Activated T-cell treated with anti-CD3 and anti-CD28 coated beads, Interleukin-2, amount 50 U/mL, for 72 hours (primary cell): ENCODE measurements around the gene RSPH10B2. TPM values are rescaled to one million over a fixed set of nuclear protein-coding genes. Genes with fewer than 3 reads are reported as not detected.
"Not testable (repeated sequence)": the region's sequence is repeated elsewhere in the genome, so short reads cannot be mapped to it uniquely, and the experiment has no call there.

Experiments used
- ATAC-seq, 2 donors: fragments of 150-1000 bp; cut with Tn5 transposase; replicated peaks in 1 of 2; 2 replicates each; pipeline ENCODE4 v1.10.0; 2021; ENCODE audit warnings: moderate library complexity in 2 of 2, mild to moderate bottlenecking in 1 of 2
- DNase-seq, 2 donors: peaks; one replicate each; pipeline ENCODE4 v3.0.0; 2021 to 2022; ENCODE audit warnings: mixed read lengths in 1 of 2
- H3K27ac Mint-ChIP-seq: one replicate; pipeline ENCODE4 v1.8.0; 2022; ENCODE audit warnings: mild to moderate bottlenecking, moderate library complexity, mixed read lengths
- H3K27me3 Mint-ChIP-seq: one replicate; pipeline ENCODE4 v1.8.0; 2022; ENCODE audit warnings: low read depth, mixed read lengths
- H3K36me3 Mint-ChIP-seq, 2 donors: one replicate each; pipeline ENCODE4 v1.8.0; 2022; ENCODE audit warnings: mixed read lengths in 2 of 2, mild to moderate bottlenecking in 1 of 2; ENCODE audit not compliant: insufficient read depth in 2 of 2
- H3K4me1 Mint-ChIP-seq: one replicate; pipeline ENCODE4 v1.8.0; 2022; ENCODE audit warnings: low read depth, mixed read lengths
- H3K4me3 Mint-ChIP-seq, 2 donors: one replicate each; pipeline ENCODE4 v1.8.0; 2022; ENCODE audit warnings: mild to moderate bottlenecking in 2 of 2, mixed read lengths in 2 of 2, moderate library complexity in 2 of 2
- H3K9me3 Mint-ChIP-seq, 2 donors: one replicate each; pipeline ENCODE4 v1.8.0; 2022; ENCODE audit warnings: mixed read lengths in 2 of 2
- total RNA-seq, 2 donors: library from RNA; stranded (reverse); gene quantifications; one replicate each; pipeline ENCODE4 v1.2.3, GENCODE V29; 2022

Gene RSPH10B2
- under 1 TPM in 1 of 2 donors, not detected in 1; 0.89 TPM for total RNA-seq

- not testable (repeated sequence) for DNase-seq, H3K27me3 Mint-ChIP-seq, ATAC-seq, H3K4me3 Mint-ChIP-seq, H3K4me1 Mint-ChIP-seq, H3K27ac Mint-ChIP-seq, H3K36me3 Mint-ChIP-seq, H3K9me3 Mint-ChIP-seq
Measured at GRCh38 chr7:6753964-6754363, at the start of gene RSPH10B2. Gene RSPH10B2 (plus strand): TSS chr7:6754103. CDS start chr7:6757678, 3,575 bp downstream.

- Mint-ChIP-seq H3K27ac (peak overlapping the region; percentile 78), H3K4me3 (peak overlapping the region; percentile 89 to 92), H3K9me3 (peaks cover 21 to 25% of the 10 kb centered on the region in 2 donors), H3K27me3 (no peaks in the 10 kb centered on the region), H3K4me1 (peaks cover 51% of the 10 kb centered on the region), H3K36me3 (peaks cover 40 to 43% of the 10 kb centered on the region in 2 donors)
- peak; percentile 42 to 55 for DNase-seq
- ATAC-seq: peak; percentile 39 to 46
Measured at GRCh38 chr7:6705959-6706665, 47.8 kb upstream of the RSPH10B2 start.

GRCh38 chr7:6706666-6707407 is 47.1 kb upstream of the RSPH10B2 start, which contains the start of gene ZNF12:
Gene ZNF12 (minus strand): TSS chr7:6706947. CDS start chr7:6705173, 1,774 bp downstream.
- Mint-ChIP-seq H3K27ac (peak within 1 kb of the TSS; percentile 92), H3K36me3 (peaks cover 37 to 40% of the 10 kb centered on the region in 2 donors), H3K4me1 (peaks cover 43% of the 10 kb centered on the region), H3K27me3 (no peaks in the 10 kb centered on the region), H3K4me3 (peak within 1 kb of the TSS; percentile 89 to 93), H3K9me3 (peaks cover 19 to 20% of the 10 kb centered on the region in 2 donors)
- peak; percentile 93 to 95 for ATAC-seq
- peak; percentile 97 for DNase-seq

GRCh38 chr7:6708304-6708703 is 45.6 kb upstream of the RSPH10B2 start:
- peak overlapping the region; percentile 52 to 63 for H3K4me3 Mint-ChIP-seq
- no peak overlapping the region for H3K27ac Mint-ChIP-seq
- DNase-seq (no peak), ATAC-seq (no peak)
- peaks cover 26 to 34% of the 10 kb centered on the region in 2 donors for H3K36me3 Mint-ChIP-seq
- peaks cover 8 to 11% of the 10 kb centered on the region in 2 donors for H3K9me3 Mint-ChIP-seq
- H3K4me1 Mint-ChIP-seq: peaks cover 33% of the 10 kb centered on the region
- no peaks in the 10 kb centered on the region for H3K27me3 Mint-ChIP-seq

GRCh38 chr7:6709808-6710207 is 44.1 kb upstream of the RSPH10B2 start:
- ATAC-seq (no peak), DNase-seq (peak in 1 of 2 donors; percentile 6)
- H3K4me1 Mint-ChIP-seq: peaks cover 23% of the 10 kb centered on the region
- H3K36me3 Mint-ChIP-seq: peaks cover 19 to 23% of the 10 kb centered on the region in 2 donors
- peaks cover 4 to 7% of the 10 kb centered on the region in 2 donors for H3K9me3 Mint-ChIP-seq
- no peak overlapping the region for H3K27ac Mint-ChIP-seq
- no peaks in the 10 kb centered on the region for H3K27me3 Mint-ChIP-seq
- no peak overlapping the region for H3K4me3 Mint-ChIP-seq

GRCh38 chr7:6714360-6714759 is 39.5 kb upstream of the RSPH10B2 start:
- Mint-ChIP-seq H3K4me1 (peaks cover 12% of the 10 kb centered on the region), H3K4me3 (no peak overlapping the region), H3K27me3 (peaks cover 17% of the 10 kb centered on the region), H3K9me3 (peaks cover 0 to 3% of the 10 kb centered on the region in 2 donors), H3K27ac (no peak overlapping the region), H3K36me3 (no peaks in the 10 kb centered on the region)
- ATAC-seq: no peak
- no peak for DNase-seq

- H3K9me3 Mint-ChIP-seq, H3K36me3 Mint-ChIP-seq, H3K4me3 Mint-ChIP-seq, ATAC-seq, H3K27ac Mint-ChIP-seq, DNase-seq: not testable (repeated sequence)
- peaks cover 17% of the 10 kb centered on the region for H3K27me3 Mint-ChIP-seq
- H3K4me1 Mint-ChIP-seq: peaks cover 12% of the 10 kb centered on the region
Measured at GRCh38 chr7:6715898-6716297, 38.0 kb upstream of the RSPH10B2 start.

GRCh38 chr7:6718124-6718523 is 35.8 kb upstream of the RSPH10B2 start:
- Mint-ChIP-seq H3K27ac (no peak overlapping the region), H3K27me3 (peaks cover 17% of the 10 kb centered on the region), H3K9me3 (no peaks in the 10 kb centered on the region), H3K4me1 (peaks cover 12% of the 10 kb centered on the region), H3K4me3 (no peak overlapping the region), H3K36me3 (no peaks in the 10 kb centered on the region)
- DNase-seq (no peak), ATAC-seq (no peak)

GRCh38 chr7:6724351-6724750 is 29.6 kb upstream of the RSPH10B2 start:
- H3K4me1 Mint-ChIP-seq: peaks cover 14% of the 10 kb centered on the region
- not testable (repeated sequence) for H3K27me3 Mint-ChIP-seq, DNase-seq, H3K4me3 Mint-ChIP-seq, H3K27ac Mint-ChIP-seq, H3K36me3 Mint-ChIP-seq, ATAC-seq, H3K9me3 Mint-ChIP-seq

- Mint-ChIP-seq H3K27ac (no peak overlapping the region), H3K36me3 (peaks cover 5 to 6% of the 10 kb centered on the region in 2 donors), H3K4me3 (no peak overlapping the region), H3K4me1 (peaks cover 17% of the 10 kb centered on the region), H3K9me3 (peaks cover 0 to 2% of the 10 kb centered on the region in 2 donors), H3K27me3 (no peaks in the 10 kb centered on the region)
- DNase-seq: no peak
- ATAC-seq: no peak
Measured at GRCh38 chr7:6725003-6725402, 28.9 kb upstream of the RSPH10B2 start.

- DNase-seq: not testable (repeated sequence)
Measured at GRCh38 chr7:6726341-6726740, 27.6 kb upstream of the RSPH10B2 start.

GRCh38 chr7:6727663-6728062 is 26.2 kb upstream of the RSPH10B2 start:
- Mint-ChIP-seq H3K27ac (no peak overlapping the region), H3K9me3 (peaks cover 0 to 2% of the 10 kb centered on the region in 2 donors), H3K4me1 (peaks cover 41% of the 10 kb centered on the region), H3K4me3 (no peak overlapping the region), H3K36me3 (peaks cover 9 to 13% of the 10 kb centered on the region in 2 donors), H3K27me3 (no peaks in the 10 kb centered on the region)
- ATAC-seq (no peak), DNase-seq (no peak)

More at GRCh38 chr7:6726341-6726740, 27.6 kb upstream of the RSPH10B2 start:
- H3K36me3 Mint-ChIP-seq, H3K27ac Mint-ChIP-seq, H3K27me3 Mint-ChIP-seq, H3K4me3 Mint-ChIP-seq, ATAC-seq, H3K9me3 Mint-ChIP-seq: not testable (repeated sequence)
- peaks cover 29% of the 10 kb centered on the region for H3K4me1 Mint-ChIP-seq

GRCh38 chr7:6728893-6729491 is 24.9 kb upstream of the RSPH10B2 start:
- peak overlapping the region; percentile 90 to 94 for H3K4me3 Mint-ChIP-seq
- ATAC-seq, H3K27me3 Mint-ChIP-seq, H3K9me3 Mint-ChIP-seq, DNase-seq: not testable (repeated sequence)
- H3K36me3 Mint-ChIP-seq: peaks cover 13 to 15% of the 10 kb centered on the region in 2 donors
- H3K27ac Mint-ChIP-seq: peak overlapping the region; percentile 85
- peaks cover 41% of the 10 kb centered on the region for H3K4me1 Mint-ChIP-seq
